H1 (cell line): ENCODE measurements around the gene GNAS. TPM values are rescaled to one million over a fixed set of nuclear protein-coding genes. Genes with fewer than 3 reads are reported as not detected.

Source experiments
- CTCF ChIA-PET: fragments of 300-600 bp; sonication (Branson Sonifier 250); formaldehyde crosslinking; loops from one replicate; lab custom pipeline; 2021; ENCODE audit not compliant: partially characterized antibody; lab: Charles Lee
- POLR2A ChIA-PET: fragments of 300-600 bp; sonication (Branson Sonifier 250); formaldehyde crosslinking; loops from one replicate; lab custom pipeline; 2021; ENCODE audit warnings: inconsistent platforms; ENCODE audit not compliant: partially characterized antibody; lab: Charles Lee
- DNase-seq, 2 experiments: peaks; one replicate each; pipeline versions ENCODE4 v3.0.0 to v3.0.0-alpha.2; 2010 to 2022; ENCODE audit warnings: low spot score in 2 of 2, low read depth in 1 of 2, mixed read lengths in 1 of 2
- FAIRE-seq: peaks from 2 replicates; lab custom pipeline; 2011; peaks lifted over from hg19 to GRCh38; lab: Jason Lieb, UNC
- H2AFZ ChIP-seq: 2 replicates; pipeline ENCODE4 v1.8.1; 2012; ENCODE audit warnings: low read length, inconsistent platforms
- H2AK5ac ChIP-seq: 2 replicates; pipeline ENCODE4 v1.6.1; 2013; ENCODE audit warnings: low read depth, low read length
- H2BK120ac ChIP-seq: replicated peaks from 2 replicates; pipeline ENCODE3; 2013; ENCODE audit warnings: low read depth, low read length, inconsistent platforms
- H2BK12ac ChIP-seq: 2 replicates; pipeline ENCODE4 v1.6.1; 2013; ENCODE audit warnings: low read depth, low read length
- H2BK15ac ChIP-seq: 2 replicates; pipeline ENCODE4 v1.6.1; 2013; ENCODE audit warnings: low read length
- H2BK20ac ChIP-seq: 2 replicates; pipeline ENCODE4 v1.6.1; 2013; ENCODE audit warnings: low read length
- H2BK5ac ChIP-seq: 2 replicates; pipeline ENCODE4 v1.6.1; 2013; ENCODE audit warnings: low read depth, low read length
- H3K14ac ChIP-seq: 2 replicates; pipeline ENCODE4 v1.6.1; 2013; ENCODE audit warnings: inconsistent platforms; ENCODE audit not compliant: insufficient read length
- H3K18ac ChIP-seq: 2 replicates; pipeline ENCODE4 v1.6.1; 2013; ENCODE audit warnings: low read length; ENCODE audit errors: extremely low read depth
- H3K23ac ChIP-seq: 2 replicates; pipeline ENCODE4 v1.6.1; 2013; ENCODE audit warnings: inconsistent platforms; ENCODE audit not compliant: insufficient read length
- H3K23me2 ChIP-seq: 2 replicates; pipeline ENCODE4 v1.6.1; 2013; ENCODE audit warnings: low read depth, low read length
- H3K27ac ChIP-seq: 2 replicates; pipeline ENCODE4 v1.6.1; 2011; ENCODE audit warnings: low read depth, low read length, inconsistent platforms
- H3K27me3 ChIP-seq, 4 experiments: replicated peaks in 1 of 4; 1 replicate in 1 of 4; 2 replicates in 3 of 4; pipeline versions ENCODE4 v1.6.1 to v1.8.1; 2011 to 2013; ENCODE audit warnings: low read length in 3 of 4, mild to moderate bottlenecking in 3 of 4, inconsistent platforms in 2 of 4, mixed read lengths in 2 of 4, moderate library complexity in 1 of 4; ENCODE audit not compliant: control insufficient read depth in 3 of 4, insufficient read depth in 3 of 4; ENCODE audit errors: extremely low read depth in 1 of 4
- H3K36me3 ChIP-seq, 4 experiments: 2 replicates each; pipeline versions ENCODE4 v1.6.1 to v1.8.1; 2011 to 2013; ENCODE audit warnings: mild to moderate bottlenecking in 4 of 4, low read length in 3 of 4, moderate library complexity in 2 of 4, control low read depth in 1 of 4, inconsistent platforms in 1 of 4; ENCODE audit not compliant: insufficient read depth in 4 of 4, control insufficient read depth in 2 of 4
- H3K4ac ChIP-seq: replicated peaks from 2 replicates; pipeline ENCODE3; 2013; ENCODE audit warnings: low read length, low read depth, mixed read lengths, inconsistent platforms; ENCODE audit not compliant: insufficient read length
- H3K4me1 ChIP-seq, 4 experiments: replicated peaks in 1 of 4; 1 replicate in 1 of 4; 2 replicates in 3 of 4; pipeline versions ENCODE4 v1.6.1 to v1.8.1; 2011 to 2013; ENCODE audit warnings: low read length in 3 of 4, inconsistent platforms in 2 of 4, mixed read lengths in 1 of 4; ENCODE audit not compliant: insufficient read depth in 4 of 4, control insufficient read depth in 3 of 4
- H3K4me2 ChIP-seq, 2 experiments: 2 replicates each; pipeline versions ENCODE4 v1.6.1 to v1.8.1; 2011 to 2013; ENCODE audit warnings: low read depth in 2 of 2, low read length in 2 of 2, control low read depth in 1 of 2, inconsistent platforms in 1 of 2, mild to moderate bottlenecking in 1 of 2; ENCODE audit not compliant: insufficient read depth in 1 of 2
- H3K4me3 ChIP-seq, 4 experiments: fragments of 200-600, 300-600 bp in 1 of 4; sonication (generic), shearing (Covaris generic), sonication (Bioruptor Twin) in 1 of 4; 2 replicates each; pipeline versions ENCODE4 v1.5.1 to v1.8.1; 2011 to 2016; ENCODE audit warnings: low read length in 4 of 4, low read depth in 3 of 4, control low read depth in 2 of 4, inconsistent platforms in 2 of 4, mild to moderate bottlenecking in 2 of 4, mixed read lengths in 1 of 4, moderate library complexity in 1 of 4; ENCODE audit not compliant: insufficient read depth in 2 of 4; ENCODE audit errors: extremely low read depth in 1 of 4
- H3K56ac ChIP-seq: replicated peaks from 2 replicates; pipeline ENCODE3; 2013; ENCODE audit warnings: low read depth, mild to moderate bottlenecking, mixed read lengths, low read length, inconsistent platforms; ENCODE audit not compliant: insufficient read length
- H3K79me1 ChIP-seq: 2 replicates; pipeline ENCODE4 v1.6.1; 2013; ENCODE audit warnings: low read depth, low read length, control low read depth
- H3K79me2 ChIP-seq, 2 experiments: 2 replicates each; pipeline versions ENCODE4 v1.6.1 to v1.8.1; 2012 to 2013; ENCODE audit warnings: low read length in 2 of 2, mild to moderate bottlenecking in 2 of 2, inconsistent platforms in 1 of 2; ENCODE audit not compliant: insufficient read depth in 2 of 2, control insufficient read depth in 1 of 2
- H3K9ac ChIP-seq, 4 experiments: replicated peaks in 1 of 4; 1 replicate in 1 of 4; 2 replicates in 3 of 4; pipeline versions ENCODE4 v1.6.1 to v1.8.1; 2011 to 2013; ENCODE audit warnings: low read depth in 3 of 4, low read length in 3 of 4, control low read depth in 2 of 4, mild to moderate bottlenecking in 2 of 4, moderate library complexity in 2 of 4, inconsistent platforms in 1 of 4; ENCODE audit errors: extremely low read depth in 1 of 4
- H3K9me3 ChIP-seq, 2 experiments: 2 replicates each; pipeline versions ENCODE4 v1.6.1 to v1.8.1; 2012 to 2013; ENCODE audit warnings: mild to moderate bottlenecking in 2 of 2, moderate library complexity in 2 of 2, control low read depth in 1 of 2, inconsistent platforms in 1 of 2, low read depth in 1 of 2, low read length in 1 of 2, mixed read lengths in 1 of 2; ENCODE audit not compliant: insufficient read depth in 2 of 2
- H4K20me1 ChIP-seq, 2 experiments: replicated peaks in 1 of 2; 2 replicates each; pipeline versions ENCODE3 to v1.8.1; 2011 to 2013; ENCODE audit warnings: inconsistent platforms in 2 of 2, low read length in 2 of 2, mild to moderate bottlenecking in 1 of 2; ENCODE audit not compliant: insufficient read depth in 2 of 2, control insufficient read depth in 1 of 2
- H4K5ac ChIP-seq: 2 replicates; pipeline ENCODE4 v1.6.1; 2013; ENCODE audit warnings: low read length, low read depth, mixed read lengths, inconsistent platforms; ENCODE audit not compliant: insufficient read length
- H4K8ac ChIP-seq: 2 replicates; pipeline ENCODE4 v1.8.0; 2013; ENCODE audit warnings: mild to moderate bottlenecking, moderate library complexity, low read length, inconsistent platforms; ENCODE audit not compliant: insufficient read depth; ENCODE audit errors: extremely low read depth
- H4K91ac ChIP-seq: replicated peaks from 2 replicates; pipeline ENCODE3; 2013; ENCODE audit warnings: low read length, mixed read lengths, inconsistent platforms; ENCODE audit not compliant: insufficient read length
- CBX5 ChIP-seq: fragments of 300-800, 300-1000 bp; sonication (generic); IDR thresholded peaks from 2 replicates; pipeline ENCODE4 v1.7.1; 2016; ENCODE audit warnings: antibody characterized with exemption, low read length, low read depth
- CHD2 ChIP-seq: IDR thresholded peaks from 2 replicates; pipeline ENCODE4 v1.6.1; 2012; ENCODE audit warnings: low read length, improper control_type of control experiment
- POLR2A ChIP-seq, 2 experiments: IDR thresholded peaks; 1 replicate in 1 of 2; 2 replicates in 1 of 2; pipeline ENCODE4 v1.6.1; 2011; ENCODE audit warnings: low read depth in 2 of 2, low read length in 2 of 2, mild to moderate bottlenecking in 2 of 2; ENCODE audit errors: control extremely low read depth in 1 of 2
- POLR2AphosphoS5 ChIP-seq: IDR thresholded peaks from 2 replicates; pipeline ENCODE4 v1.6.1; 2011; ENCODE audit warnings: low read depth, low read length
- WGBS, 2 experiments: shearing (Covaris generic) in 1 of 2; methylation state at CpG; one replicate each; pipeline versions ENCODE4 v1.1.6 to v1.1.7; 2013 to 2015; ENCODE audit warnings: low lambda C conversion rate in 2 of 2, mixed read lengths in 2 of 2, inconsistent platforms in 1 of 2, low coverage in 1 of 2, missing lambda C conversion rate in 1 of 2; ENCODE audit not compliant: insufficient replicate concordance in 2 of 2, insufficient coverage in 1 of 2, insufficient read length in 1 of 2; ENCODE audit errors: extremely low coverage in 1 of 2, missing lambda C conversion rate in 1 of 2; 5-methylcytosine and 5-hydroxymethylcytosine counted together
- polyA plus RNA-seq, 7 experiments: library from polyadenylated mRNA; depleted of rRNA in 3 of 7; stranded (reverse) in 5 of 7; unstranded in 2 of 7; fragments of >200 nt in 5 of 7; fragments of 200-250 nt in 2 of 7; gene quantifications; 1 replicate in 5 of 7; 2 replicates in 1 of 7; 4 replicates in 1 of 7; pipeline versions ENCODE4 v1.2.1 to v1.2.3, GENCODE V29; 2011 to 2013; ENCODE audit warnings: missing spikeins in 2 of 7, mixed read lengths in 2 of 7
- total RNA-seq: library from RNA; stranded (reverse); fragmentation: NEBNext Ultra II Directional; extraction: Animal tissue kit (Norgen Biotek cat#: 25700); gene quantifications from 2 replicates; pipeline ENCODE4 v1.2.1, GENCODE V29; 2021

The GNAS gene
- total and polyA plus RNA-seq, 2 of the 8 experiments (the other 6 are each of a cell fraction or from before 2014, with no cell fraction given): 989 to 1,613 TPM

GRCh38 chr20:58911970-58912369, 59.5 kb downstream of the GNAS start:
- Histone ChIP-seq H3K4me1 (no peaks in the 10 kb centered on the region), H3K56ac (no peak overlapping the region), H2BK5ac (no peak overlapping the region), H3K9ac (no peak overlapping the region), H2BK15ac (no peak overlapping the region), H3K23ac (no peak overlapping the region), H3K27me3 (no peaks in the 10 kb centered on the region), H3K27ac (no peak overlapping the region), H3K4ac (no peak overlapping the region), H3K4me3 (no peak overlapping the region), H2AFZ (no peak overlapping the region), H4K91ac (no peak overlapping the region), H3K79me1 (no peaks in the 10 kb centered on the region; the same call in 1 of the 2 replicates), H2AK5ac (no peak overlapping the region), H4K8ac (no peak overlapping the region; the same call in 1 of the 2 replicates), H3K18ac (no peak overlapping the region), H3K36me3 (peaks cover 36 to 48% (median 44%) of the 10 kb centered on the region in 4 experiments), H2BK12ac (no peak overlapping the region), H2BK120ac (no peak overlapping the region), H3K9me3 (no peaks in the 10 kb centered on the region), H3K4me2 (no peak overlapping the region), H3K14ac (no peak overlapping the region), H3K79me2 (no peaks in the 10 kb centered on the region), H4K20me1 (peaks cover 0 to 9% of the 10 kb centered on the region in 2 experiments), H3K23me2 (no peaks in the 10 kb centered on the region), H2BK20ac (no peak overlapping the region), H4K5ac (no peak overlapping the region)
- no peak for DNase-seq
- POLR2A ChIA-PET: interaction anchor here (1.3 kb wide), 1 partner anchor 11 kb away, joined by 5 read pairs; no protein-coding TSS in a partner anchor
- 89% methylated on average over 3 of the region's 3 CpGs; no CpG with 5 or more reads in 1 of the 2 experiments for WGBS, 2 experiments
- CTCF ChIA-PET: interaction anchor here (1.7 kb wide), 1 partner anchor 296 kb away, joined by 4 read pairs; no protein-coding TSS in a partner anchor
- TF ChIP-seq CBX5: no peak
- TF ChIP-seq POLR2A (IDR thresholded peaks at IDR 0.05; ENCODE audit: control extremely low read depth in 1 of 2, low read depth in 2 of 2, low read length in 2 of 2): peak in 1 of 2 experiments; percentile 14; a peak in 1 of 3 replicates
- TF ChIP-seq CHD2: no peak
- TF ChIP-seq POLR2AphosphoS5: no peak; the same call in 1 of the 2 replicates
- no peak for FAIRE-seq
